ENCODE measurements around the gene SLC25A53.

GRCh38 chrX:104105330-104106262, 51.2 kb downstream of the SLC25A53 start:
- TF ChIP-seq CTCF (IDR thresholded peaks at IDR 0.05; ENCODE audit: low read depth, low read length) (no peak), EZH2phosphoT487 (IDR thresholded peaks at IDR 0.05; ENCODE audit: low read depth) (no peak)

Data from OCI-LY3 (cell line).